Esophagus (tissue), 2 donors: Measurements from ENCODE around the gene OR10P1. TPM values are rescaled to one million over a fixed set of nuclear protein-coding genes. Genes with fewer than 3 reads are reported as not detected.

Experiments used
- H3K27ac ChIP-seq, 2 donors: one replicate each; pipeline ENCODE4 v1.5.1; 2013; ENCODE audit warnings: low read depth in 2 of 2, mild to moderate bottlenecking in 2 of 2, inconsistent platforms in 1 of 2, low read length in 1 of 2, moderate library complexity in 1 of 2
- H3K27me3 ChIP-seq, 2 donors: one replicate each; pipeline ENCODE4 v1.6.1; 2013; ENCODE audit warnings: low read length in 2 of 2, control low read depth in 1 of 2, mild to moderate bottlenecking in 1 of 2; ENCODE audit not compliant: insufficient read depth in 2 of 2, control insufficient read depth in 1 of 2
- H3K36me3 ChIP-seq, 2 donors: one replicate each; pipeline ENCODE4 v1.6.1; 2013; ENCODE audit warnings: low read length in 1 of 2; ENCODE audit not compliant: control insufficient read depth in 2 of 2, insufficient read depth in 2 of 2
- H3K4me1 ChIP-seq, 2 donors: one replicate each; pipeline ENCODE4 v1.6.1; 2013; ENCODE audit warnings: low read length in 1 of 2; ENCODE audit not compliant: control insufficient read depth in 2 of 2, insufficient read depth in 2 of 2
- H3K4me3 ChIP-seq, 2 donors: one replicate each; pipeline ENCODE4 v1.5.1; 2013; ENCODE audit warnings: low read length in 2 of 2, mild to moderate bottlenecking in 2 of 2, low read depth in 1 of 2, moderate library complexity in 1 of 2
- H3K9me3 ChIP-seq, 2 donors: one replicate each; pipeline ENCODE4 v1.6.1; 2013; ENCODE audit warnings: mild to moderate bottlenecking in 2 of 2, low read depth in 1 of 2, low read length in 1 of 2, moderate library complexity in 1 of 2; ENCODE audit not compliant: control insufficient read depth in 2 of 2, insufficient read depth in 1 of 2
- WGBS, 2 donors: extraction: QIAGEN DNeasy Blood & Tissue Kit; methylation state at CpG; one replicate each; pipeline ENCODE4 v1.1.7; 2013; 5-methylcytosine and 5-hydroxymethylcytosine counted together
- polyA plus RNA-seq, 2 donors: library from polyadenylated mRNA; stranded (reverse); fragments of 200-250 nt; gene quantifications; one replicate each; pipeline ENCODE4 v1.2.3, GENCODE V29; 2013
- donor health status: healthy with polysubstance abuse.
- donor health status: Bipolar disorder and iron deficiency.

Gene OR10P1
- polyA plus RNA-seq, 2 donors: not detected

DNA sequence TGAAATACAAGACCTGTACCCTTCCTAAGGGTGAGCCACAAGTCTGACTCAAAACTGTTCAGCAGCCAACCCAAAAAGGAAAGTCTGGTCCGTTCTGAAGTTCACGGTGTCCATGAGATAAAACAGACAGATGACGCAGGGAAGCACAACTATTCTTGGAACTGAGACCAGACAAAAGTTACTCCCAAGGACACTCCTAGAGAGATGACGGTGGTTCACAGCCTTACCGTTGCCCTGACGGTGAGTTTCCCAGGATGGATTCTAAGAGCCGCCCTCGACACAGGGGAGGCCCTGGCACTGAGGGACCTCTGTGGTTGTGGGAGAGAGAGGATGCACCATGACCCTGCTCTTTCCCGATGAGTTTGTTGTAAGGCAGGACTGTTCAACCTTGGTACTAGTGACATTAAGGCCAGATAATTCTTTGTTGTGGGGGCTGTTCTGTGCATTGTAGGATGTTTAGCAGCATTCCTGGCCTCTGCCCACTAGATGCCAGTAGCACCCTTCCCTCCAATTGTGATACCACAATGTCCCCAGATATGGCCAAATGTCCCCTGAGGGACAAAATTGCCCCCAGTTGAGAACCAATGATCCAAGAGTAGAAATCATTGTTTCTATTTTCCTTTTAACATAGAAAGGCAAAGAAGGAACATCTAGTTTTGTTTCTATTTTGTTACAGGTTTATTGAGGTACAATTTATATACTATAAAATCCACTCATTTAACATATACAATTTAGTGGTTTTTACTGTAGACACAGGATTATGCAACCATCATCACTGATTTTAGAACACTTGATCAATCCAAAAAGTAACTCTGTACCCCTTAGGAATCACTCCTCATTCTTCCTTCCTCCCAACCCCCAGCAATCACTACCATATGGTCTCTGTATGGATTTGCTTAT is 23.0 kb downstream of the OR10P1 start:
- 69 to 75% methylated on average over 9 of the region's 9 CpGs for WGBS, 2 donors
- no peaks in the 10 kb centered on the region for H3K36me3 ChIP-seq
- H3K4me1 ChIP-seq: no peaks in the 10 kb centered on the region
- no peak overlapping the region for H3K27ac ChIP-seq
- no peaks in the 10 kb centered on the region for H3K9me3 ChIP-seq
- no peak overlapping the region for H3K4me3 ChIP-seq
- no peaks in the 10 kb centered on the region for H3K27me3 ChIP-seq

DNA sequence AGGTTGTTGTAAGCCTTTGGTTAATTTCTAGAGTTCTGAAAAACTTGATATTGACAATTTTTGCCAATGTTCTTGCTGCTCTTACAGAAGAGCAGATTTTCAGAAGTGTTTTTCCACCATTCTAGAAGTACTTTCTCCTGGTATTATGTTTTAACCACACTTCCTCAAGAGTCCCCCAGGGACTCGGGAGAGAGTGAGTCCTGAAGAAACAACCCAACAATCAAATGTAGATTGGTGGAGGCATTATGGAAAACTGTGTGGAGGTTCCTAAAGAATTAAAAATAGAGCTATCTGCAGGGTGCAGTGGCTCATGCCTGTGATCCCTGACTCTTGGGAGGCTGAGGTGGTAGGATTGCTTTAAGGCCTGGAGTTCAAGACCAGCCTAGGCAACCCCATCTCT is 26.7 kb downstream of the OR10P1 start:
- 50 to 60% methylated on average over 1 of the region's 1 CpG for WGBS, 2 donors
- Histone ChIP-seq H3K27ac (no peak overlapping the region), H3K9me3 (no peaks in the 10 kb centered on the region), H3K4me1 (no peaks in the 10 kb centered on the region), H3K4me3 (no peak overlapping the region), H3K36me3 (no peaks in the 10 kb centered on the region), H3K27me3 (no peaks in the 10 kb centered on the region)

GRCh38 chr12:55664826-55665225 is 28.1 kb downstream of the OR10P1 start:
- Histone ChIP-seq H3K4me1 (no peaks in the 10 kb centered on the region), H3K27me3 (no peaks in the 10 kb centered on the region), H3K4me3 (no peak overlapping the region), H3K36me3 (no peaks in the 10 kb centered on the region), H3K9me3 (no peaks in the 10 kb centered on the region), H3K27ac (no peak overlapping the region)
- WGBS, 2 donors: 83 to 86% methylated on average over 10 of the region's 10 CpGs

DNA sequence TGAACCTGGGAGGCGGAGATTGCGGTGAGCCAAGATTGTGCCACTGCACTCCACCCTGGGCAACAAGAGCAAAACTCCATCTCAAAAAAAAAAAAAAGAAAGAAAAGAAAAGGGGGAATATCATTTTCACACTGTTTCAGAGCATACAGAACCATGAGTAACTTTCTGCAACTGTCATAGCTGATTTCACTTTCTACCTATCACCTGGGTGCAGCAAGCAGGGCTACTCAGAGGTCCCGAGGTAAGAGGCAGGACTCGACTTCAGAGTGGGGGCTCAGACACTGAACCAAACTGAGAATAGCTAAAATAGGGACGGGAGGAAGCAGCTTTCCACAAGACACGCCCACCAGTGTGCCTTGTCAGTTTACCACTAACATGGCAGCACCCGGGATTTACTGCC is 29.8 kb downstream of the OR10P1 start:
- H3K36me3 ChIP-seq: no peaks in the 10 kb centered on the region
- WGBS, 2 donors: 71 to 80% methylated on average over 7 of the region's 7 CpGs
- peaks cover 0 to 3% of the 10 kb centered on the region in 2 donors for H3K4me1 ChIP-seq

GRCh38 chr12:55670276-55670675 is 33.6 kb downstream of the OR10P1 start:
- Histone ChIP-seq H3K9me3 (no peaks in the 10 kb centered on the region), H3K27ac (no peak overlapping the region), H3K27me3 (no peaks in the 10 kb centered on the region), H3K4me3 (no peak overlapping the region), H3K36me3 (no peaks in the 10 kb centered on the region), H3K4me1 (peaks cover 2 to 3% of the 10 kb centered on the region in 2 donors)

More for the DNA sequence above, 29.8 kb downstream of the OR10P1 start:
- Histone ChIP-seq H3K27me3 (no peaks in the 10 kb centered on the region), H3K27ac (no peak overlapping the region), H3K4me3 (no peak overlapping the region), H3K9me3 (no peaks in the 10 kb centered on the region)

DNA sequence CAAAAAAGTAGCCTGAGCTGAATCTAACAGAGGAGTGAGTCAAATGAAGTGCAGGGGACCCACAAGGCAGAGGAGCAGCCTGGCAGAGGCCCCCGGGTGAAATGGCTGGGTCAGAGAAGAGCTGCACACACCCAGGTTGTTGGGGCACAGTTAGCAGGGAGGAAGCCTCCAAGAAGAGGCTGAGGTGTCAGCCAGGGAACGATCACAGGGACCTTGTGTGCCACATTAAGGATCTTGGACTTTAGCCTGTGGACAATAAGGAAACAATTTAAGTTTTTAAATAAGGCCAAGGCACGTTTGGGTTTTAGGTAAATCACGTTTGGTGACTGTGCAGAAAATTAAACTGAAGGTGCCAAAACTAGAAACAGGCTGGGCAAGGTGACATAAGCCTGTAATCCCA is 35.1 kb downstream of the OR10P1 start:
- H3K27ac ChIP-seq: no peak overlapping the region
- H3K9me3 ChIP-seq: no peaks in the 10 kb centered on the region

DNA sequence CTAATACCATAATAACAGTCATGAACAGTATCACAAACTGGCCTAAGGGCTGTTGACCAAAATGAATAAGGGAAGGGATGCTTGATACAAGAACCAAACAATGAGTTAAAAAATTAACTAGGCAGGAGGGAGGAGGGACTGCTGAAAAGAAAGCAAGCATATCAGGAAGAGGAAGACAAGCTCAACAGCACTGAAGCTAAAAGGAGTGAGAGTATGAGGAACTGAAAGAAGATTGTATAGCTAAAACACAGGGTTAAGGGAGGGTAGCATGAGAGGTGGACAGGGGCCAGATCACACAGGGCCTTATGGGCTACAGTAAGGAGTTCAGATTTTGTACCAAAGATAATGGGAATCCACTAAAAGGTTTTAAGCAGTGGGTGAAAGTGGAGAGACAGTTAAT is 36.9 kb downstream of the OR10P1 start:
- Histone ChIP-seq H3K27ac (no peak overlapping the region), H3K4me1 (peaks cover 2 to 3% of the 10 kb centered on the region in 2 donors), H3K9me3 (no peaks in the 10 kb centered on the region), H3K4me3 (no peak overlapping the region), H3K27me3 (no peaks in the 10 kb centered on the region), H3K36me3 (no peaks in the 10 kb centered on the region)

More for the DNA sequence above, 35.1 kb downstream of the OR10P1 start:
- Histone ChIP-seq H3K4me1 (peaks cover 2 to 3% of the 10 kb centered on the region in 2 donors), H3K36me3 (no peaks in the 10 kb centered on the region), H3K27me3 (no peaks in the 10 kb centered on the region), H3K4me3 (no peak overlapping the region)
- WGBS, 2 donors: 43 to 44% methylated on average over 4 of the region's 4 CpGs

- Histone ChIP-seq H3K9me3 (no peaks in the 10 kb centered on the region), H3K27me3 (no peaks in the 10 kb centered on the region), H3K4me3 (no peak overlapping the region), H3K4me1 (peaks cover 0 to 2% of the 10 kb centered on the region in 2 donors), H3K36me3 (no peaks in the 10 kb centered on the region), H3K27ac (no peak overlapping the region)
- WGBS, 2 donors: 71 to 78% methylated on average over 8 of the region's 8 CpGs
Observed at GRCh38 chr12:55675666-55676065, 39.0 kb downstream of the OR10P1 start.

GRCh38 chr12:55676707-55677106 is 40.0 kb downstream of the OR10P1 start:
- 68 to 83% methylated on average over 6 of the region's 6 CpGs for WGBS, 2 donors

DNA sequence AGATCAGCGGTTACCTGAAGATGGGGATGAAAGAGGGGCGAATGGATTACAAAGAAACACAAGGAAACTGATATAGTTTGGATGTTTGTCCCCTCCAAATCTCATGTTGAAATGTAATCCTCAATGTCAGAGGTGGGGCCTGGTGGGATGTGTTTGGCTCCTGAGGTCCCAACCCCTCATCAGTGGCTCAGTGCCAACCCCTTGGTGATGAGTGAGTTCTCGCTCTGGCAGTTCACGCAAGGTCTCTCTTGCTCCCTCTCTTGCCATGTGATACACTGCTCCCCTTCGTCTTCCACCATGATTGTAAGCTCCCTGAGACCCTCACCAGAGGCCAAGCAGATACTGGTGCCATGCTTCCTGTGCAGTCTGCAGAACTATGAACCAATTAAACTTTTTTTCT is 43.0 kb downstream of the OR10P1 start:
- Histone ChIP-seq H3K4me1 (peaks cover 0 to 7% of the 10 kb centered on the region in 2 donors), H3K36me3 (no peaks in the 10 kb centered on the region), H3K27ac (no peak overlapping the region), H3K4me3 (no peak overlapping the region), H3K27me3 (no peaks in the 10 kb centered on the region), H3K9me3 (no peaks in the 10 kb centered on the region)
- WGBS, 2 donors: 86 to 90% methylated on average over 5 of the region's 5 CpGs

More at GRCh38 chr12:55676707-55677106, 40.0 kb downstream of the OR10P1 start:
- H3K36me3 ChIP-seq: no peaks in the 10 kb centered on the region
- peaks cover under 1 to 5% of the 10 kb centered on the region in 2 donors for H3K4me1 ChIP-seq
- H3K9me3 ChIP-seq: no peaks in the 10 kb centered on the region
- H3K4me3 ChIP-seq: no peak overlapping the region
- no peak overlapping the region for H3K27ac ChIP-seq
- H3K27me3 ChIP-seq: no peaks in the 10 kb centered on the region
